H1 (cell line): ENCODE results near the gene RCE1. TPM values are rescaled to one million over a fixed set of nuclear protein-coding genes. Genes with fewer than 3 reads are reported as not detected.
A peak's percentile ranks its signal among the peaks of the same experiment; 100 is the strongest.

Experiments used
- CTCF ChIA-PET: fragments of 300-600 bp; sonication (Branson Sonifier 250); formaldehyde crosslinking; loops from one replicate; lab custom pipeline; 2021; ENCODE audit not compliant: partially characterized antibody; lab: Charles Lee
- POLR2A ChIA-PET: fragments of 300-600 bp; sonication (Branson Sonifier 250); formaldehyde crosslinking; loops from one replicate; lab custom pipeline; 2021; ENCODE audit warnings: inconsistent platforms; ENCODE audit not compliant: partially characterized antibody; lab: Charles Lee
- DNase-seq, 2 experiments: peaks; one replicate each; pipeline versions ENCODE4 v3.0.0 to v3.0.0-alpha.2; 2010 to 2022; ENCODE audit warnings: low spot score in 2 of 2, low read depth in 1 of 2, mixed read lengths in 1 of 2
- FAIRE-seq: peaks from 2 replicates; lab custom pipeline; 2011; peaks lifted over from hg19 to GRCh38; lab: Jason Lieb, UNC
- H2AFZ ChIP-seq: 2 replicates; pipeline ENCODE4 v1.8.1; 2012; ENCODE audit warnings: low read length, inconsistent platforms
- H2AK5ac ChIP-seq: 2 replicates; pipeline ENCODE4 v1.6.1; 2013; ENCODE audit warnings: low read depth, low read length
- H2BK120ac ChIP-seq: replicated peaks from 2 replicates; pipeline ENCODE3; 2013; ENCODE audit warnings: low read depth, low read length, inconsistent platforms
- H2BK12ac ChIP-seq: 2 replicates; pipeline ENCODE4 v1.6.1; 2013; ENCODE audit warnings: low read depth, low read length
- H2BK15ac ChIP-seq: 2 replicates; pipeline ENCODE4 v1.6.1; 2013; ENCODE audit warnings: low read length
- H2BK20ac ChIP-seq: 2 replicates; pipeline ENCODE4 v1.6.1; 2013; ENCODE audit warnings: low read length
- H2BK5ac ChIP-seq: 2 replicates; pipeline ENCODE4 v1.6.1; 2013; ENCODE audit warnings: low read depth, low read length
- H3K14ac ChIP-seq: 2 replicates; pipeline ENCODE4 v1.6.1; 2013; ENCODE audit warnings: inconsistent platforms; ENCODE audit not compliant: insufficient read length
- H3K18ac ChIP-seq: 2 replicates; pipeline ENCODE4 v1.6.1; 2013; ENCODE audit warnings: low read length; ENCODE audit errors: extremely low read depth
- H3K23ac ChIP-seq: 2 replicates; pipeline ENCODE4 v1.6.1; 2013; ENCODE audit warnings: inconsistent platforms; ENCODE audit not compliant: insufficient read length
- H3K23me2 ChIP-seq: 2 replicates; pipeline ENCODE4 v1.6.1; 2013; ENCODE audit warnings: low read depth, low read length
- H3K27ac ChIP-seq: 2 replicates; pipeline ENCODE4 v1.6.1; 2011; ENCODE audit warnings: low read depth, low read length, inconsistent platforms
- H3K27me3 ChIP-seq, 4 experiments: replicated peaks in 1 of 4; 1 replicate in 1 of 4; 2 replicates in 3 of 4; pipeline versions ENCODE4 v1.6.1 to v1.8.1; 2011 to 2013; ENCODE audit warnings: low read length in 3 of 4, mild to moderate bottlenecking in 3 of 4, inconsistent platforms in 2 of 4, mixed read lengths in 2 of 4, moderate library complexity in 1 of 4; ENCODE audit not compliant: control insufficient read depth in 3 of 4, insufficient read depth in 3 of 4; ENCODE audit errors: extremely low read depth in 1 of 4
- H3K36me3 ChIP-seq, 4 experiments: 2 replicates each; pipeline versions ENCODE4 v1.6.1 to v1.8.1; 2011 to 2013; ENCODE audit warnings: mild to moderate bottlenecking in 4 of 4, low read length in 3 of 4, moderate library complexity in 2 of 4, control low read depth in 1 of 4, inconsistent platforms in 1 of 4; ENCODE audit not compliant: insufficient read depth in 4 of 4, control insufficient read depth in 2 of 4
- H3K4ac ChIP-seq: replicated peaks from 2 replicates; pipeline ENCODE3; 2013; ENCODE audit warnings: low read length, low read depth, mixed read lengths, inconsistent platforms; ENCODE audit not compliant: insufficient read length
- H3K4me1 ChIP-seq, 4 experiments: replicated peaks in 1 of 4; 1 replicate in 1 of 4; 2 replicates in 3 of 4; pipeline versions ENCODE4 v1.6.1 to v1.8.1; 2011 to 2013; ENCODE audit warnings: low read length in 3 of 4, inconsistent platforms in 2 of 4, mixed read lengths in 1 of 4; ENCODE audit not compliant: insufficient read depth in 4 of 4, control insufficient read depth in 3 of 4
- H3K4me2 ChIP-seq, 2 experiments: 2 replicates each; pipeline versions ENCODE4 v1.6.1 to v1.8.1; 2011 to 2013; ENCODE audit warnings: low read depth in 2 of 2, low read length in 2 of 2, control low read depth in 1 of 2, inconsistent platforms in 1 of 2, mild to moderate bottlenecking in 1 of 2; ENCODE audit not compliant: insufficient read depth in 1 of 2
- H3K4me3 ChIP-seq, 4 experiments: fragments of 200-600, 300-600 bp in 1 of 4; sonication (generic), shearing (Covaris generic), sonication (Bioruptor Twin) in 1 of 4; 2 replicates each; pipeline versions ENCODE4 v1.5.1 to v1.8.1; 2011 to 2016; ENCODE audit warnings: low read length in 4 of 4, low read depth in 3 of 4, control low read depth in 2 of 4, inconsistent platforms in 2 of 4, mild to moderate bottlenecking in 2 of 4, mixed read lengths in 1 of 4, moderate library complexity in 1 of 4; ENCODE audit not compliant: insufficient read depth in 2 of 4; ENCODE audit errors: extremely low read depth in 1 of 4
- H3K56ac ChIP-seq: replicated peaks from 2 replicates; pipeline ENCODE3; 2013; ENCODE audit warnings: low read depth, mild to moderate bottlenecking, mixed read lengths, low read length, inconsistent platforms; ENCODE audit not compliant: insufficient read length
- H3K79me1 ChIP-seq: 2 replicates; pipeline ENCODE4 v1.6.1; 2013; ENCODE audit warnings: low read depth, low read length, control low read depth
- H3K79me2 ChIP-seq, 2 experiments: 2 replicates each; pipeline versions ENCODE4 v1.6.1 to v1.8.1; 2012 to 2013; ENCODE audit warnings: low read length in 2 of 2, mild to moderate bottlenecking in 2 of 2, inconsistent platforms in 1 of 2; ENCODE audit not compliant: insufficient read depth in 2 of 2, control insufficient read depth in 1 of 2
- H3K9ac ChIP-seq, 4 experiments: replicated peaks in 1 of 4; 1 replicate in 1 of 4; 2 replicates in 3 of 4; pipeline versions ENCODE4 v1.6.1 to v1.8.1; 2011 to 2013; ENCODE audit warnings: low read depth in 3 of 4, low read length in 3 of 4, control low read depth in 2 of 4, mild to moderate bottlenecking in 2 of 4, moderate library complexity in 2 of 4, inconsistent platforms in 1 of 4; ENCODE audit errors: extremely low read depth in 1 of 4
- H3K9me3 ChIP-seq, 2 experiments: 2 replicates each; pipeline versions ENCODE4 v1.6.1 to v1.8.1; 2012 to 2013; ENCODE audit warnings: mild to moderate bottlenecking in 2 of 2, moderate library complexity in 2 of 2, control low read depth in 1 of 2, inconsistent platforms in 1 of 2, low read depth in 1 of 2, low read length in 1 of 2, mixed read lengths in 1 of 2; ENCODE audit not compliant: insufficient read depth in 2 of 2
- H4K20me1 ChIP-seq, 2 experiments: replicated peaks in 1 of 2; 2 replicates each; pipeline versions ENCODE3 to v1.8.1; 2011 to 2013; ENCODE audit warnings: inconsistent platforms in 2 of 2, low read length in 2 of 2, mild to moderate bottlenecking in 1 of 2; ENCODE audit not compliant: insufficient read depth in 2 of 2, control insufficient read depth in 1 of 2
- H4K5ac ChIP-seq: 2 replicates; pipeline ENCODE4 v1.6.1; 2013; ENCODE audit warnings: low read length, low read depth, mixed read lengths, inconsistent platforms; ENCODE audit not compliant: insufficient read length
- H4K8ac ChIP-seq: 2 replicates; pipeline ENCODE4 v1.8.0; 2013; ENCODE audit warnings: mild to moderate bottlenecking, moderate library complexity, low read length, inconsistent platforms; ENCODE audit not compliant: insufficient read depth; ENCODE audit errors: extremely low read depth
- H4K91ac ChIP-seq: replicated peaks from 2 replicates; pipeline ENCODE3; 2013; ENCODE audit warnings: low read length, mixed read lengths, inconsistent platforms; ENCODE audit not compliant: insufficient read length
- ATF2 ChIP-seq: IDR thresholded peaks from 2 replicates; pipeline ENCODE4 v1.6.1; 2012; ENCODE audit warnings: low read length, inconsistent platforms
- CBX5 ChIP-seq: fragments of 300-800, 300-1000 bp; sonication (generic); IDR thresholded peaks from 2 replicates; pipeline ENCODE4 v1.7.1; 2016; ENCODE audit warnings: antibody characterized with exemption, low read length, low read depth
- FOSL1 ChIP-seq: IDR thresholded peaks from 2 replicates; pipeline ENCODE4 v1.6.1; 2011; ENCODE audit warnings: mild to moderate bottlenecking, low read depth, low read length, moderate library complexity; ENCODE audit not compliant: insufficient read depth
- WGBS, 2 experiments: shearing (Covaris generic) in 1 of 2; methylation state at CpG; one replicate each; pipeline versions ENCODE4 v1.1.6 to v1.1.7; 2013 to 2015; ENCODE audit warnings: low lambda C conversion rate in 2 of 2, mixed read lengths in 2 of 2, inconsistent platforms in 1 of 2, low coverage in 1 of 2, missing lambda C conversion rate in 1 of 2; ENCODE audit not compliant: insufficient replicate concordance in 2 of 2, insufficient coverage in 1 of 2, insufficient read length in 1 of 2; ENCODE audit errors: extremely low coverage in 1 of 2, missing lambda C conversion rate in 1 of 2; 5-methylcytosine and 5-hydroxymethylcytosine counted together
- polyA plus RNA-seq, 7 experiments: library from polyadenylated mRNA; depleted of rRNA in 3 of 7; stranded (reverse) in 5 of 7; unstranded in 2 of 7; fragments of >200 nt in 5 of 7; fragments of 200-250 nt in 2 of 7; gene quantifications; 1 replicate in 5 of 7; 2 replicates in 1 of 7; 4 replicates in 1 of 7; pipeline versions ENCODE4 v1.2.1 to v1.2.3, GENCODE V29; 2011 to 2013; ENCODE audit warnings: missing spikeins in 2 of 7, mixed read lengths in 2 of 7
- total RNA-seq: library from RNA; stranded (reverse); fragmentation: NEBNext Ultra II Directional; extraction: Animal tissue kit (Norgen Biotek cat#: 25700); gene quantifications from 2 replicates; pipeline ENCODE4 v1.2.1, GENCODE V29; 2021

Gene RCE1
- total and polyA plus RNA-seq, 2 of the 8 experiments (the other 6 are each of a cell fraction or from before 2014, with no cell fraction given), result 35.8 to 84.8 TPM

DNA sequence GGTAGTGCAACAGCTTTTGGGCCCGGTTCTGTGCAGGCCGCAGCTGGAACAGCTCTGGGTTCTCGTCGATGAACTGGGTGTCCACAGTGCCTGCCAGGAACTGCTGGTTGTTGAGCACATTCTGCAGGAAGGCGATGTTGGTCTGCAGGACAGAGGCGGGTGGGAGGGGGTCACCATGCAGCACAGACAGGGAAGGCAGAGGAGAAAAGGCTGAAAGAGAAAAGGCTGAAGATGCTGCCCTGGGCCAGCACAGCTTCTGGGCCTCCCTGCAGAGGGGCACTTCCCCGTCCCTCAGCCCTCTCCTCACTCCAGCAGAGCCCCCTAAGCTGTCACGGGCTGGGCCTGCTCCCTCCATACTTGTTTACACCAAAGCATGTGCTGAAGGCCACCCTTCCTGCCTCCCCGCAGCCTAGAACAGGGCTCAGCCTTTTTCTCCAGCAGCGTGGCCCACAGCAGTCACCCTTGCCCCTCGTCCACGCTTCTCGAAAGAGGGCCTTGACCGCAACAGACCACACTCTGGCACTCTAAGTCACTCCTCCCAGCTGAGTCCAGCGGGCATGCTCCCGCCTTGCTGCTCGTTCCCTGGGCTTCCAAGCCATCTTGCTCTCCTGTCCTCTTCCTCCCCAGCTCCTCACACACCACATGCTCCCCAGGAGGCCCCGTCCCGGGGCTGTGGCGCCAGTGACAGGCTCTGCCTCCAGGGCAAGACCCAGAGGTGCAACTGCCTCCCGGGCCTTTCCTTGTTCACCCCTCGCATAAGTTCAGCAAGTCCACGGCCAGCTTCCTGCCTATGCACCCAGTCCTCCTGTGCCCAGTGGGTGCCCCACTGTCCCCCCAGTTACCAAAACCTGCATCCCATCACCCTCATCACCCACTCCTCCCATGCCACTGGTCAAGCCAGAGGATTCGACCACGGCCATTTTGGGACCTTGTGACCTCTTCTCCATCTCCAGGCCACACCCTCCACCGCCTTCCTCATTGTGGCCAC lies 10.3 kb downstream of the RCE1 start:
- Histone ChIP-seq H3K4me2 (no peak overlapping the region), H4K20me1 (peaks cover 0 to 4% of the 10 kb centered on the region in 2 experiments), H3K9ac (no peak overlapping the region), H3K36me3 (peaks cover 0 to 6% (median 0%) of the 10 kb centered on the region in 4 experiments; a peak in 2 of 8 replicates), H3K4me1 (peaks cover 5 to 20% (median 9%) of the 10 kb centered on the region in 4 experiments), H2BK15ac (peak overlapping the region; percentile 88; the same call in 1 of the 2 replicates), H2BK5ac (no peak overlapping the region), H3K79me1 (no peaks in the 10 kb centered on the region), H3K23me2 (peaks cover 8% of the 10 kb centered on the region), H3K56ac (no peak overlapping the region), H4K8ac (peak overlapping the region; percentile 57; the same call in 1 of the 2 replicates), H3K4me3 (no peak overlapping the region), H2BK12ac (peak overlapping the region; percentile 60; the same call in 1 of the 2 replicates), H4K5ac (no peak overlapping the region), H3K4ac (no peak overlapping the region), H3K14ac (no peak overlapping the region), H2BK120ac (no peak overlapping the region), H4K91ac (no peak overlapping the region), H3K18ac (no peak overlapping the region), H3K27me3 (no peaks in the 10 kb centered on the region), H2AFZ (no peak overlapping the region), H3K27ac (no peak overlapping the region), H2BK20ac (0 out of 2 replicates have a peak overlapping the region, but pooled peaks have one; percentile 48), H3K23ac (no peak overlapping the region), H2AK5ac (no peak overlapping the region), H3K9me3 (no peaks in the 10 kb centered on the region), H3K79me2 (no peaks in the 10 kb centered on the region)
- no peak for FAIRE-seq
- DNase-seq, result no peak
- ChIA-PET POLR2A (interaction anchor here (2.6 to 5.4 kb wide), 2 partner anchors 10 to 13 kb away, joined by 7 to 53 read pairs; partner anchors contain the start of gene RCE1), CTCF (interaction anchor here (0.6 to 6.3 kb wide), 10 partner anchors 10 to 1336 kb away, joined by 3 to 72 read pairs (median 6); partner anchors contain the start of genes C11orf86 and RCE1)
- WGBS, 2 experiments, result 91% methylated on average over 23 of the region's 26 CpGs; no CpG with 5 or more reads in 1 of the 2 experiments
- TF ChIP-seq CBX5 (no peak), FOSL1 (no peak), ATF2 (no peak)
- TF ChIP-seq, all 59 proteins: peak for 0
